ENCODE data around the gene CAVIN2.

- TF ChIP-seq POLR2AphosphoS5 (IDR thresholded peaks at IDR 0.05; ENCODE audit: low read depth, low read length) (no peak), TEAD4 (IDR thresholded peaks at IDR 0.05; ENCODE audit: borderline replicate concordance, insufficient read depth) (no peak), CTCF (IDR thresholded peaks at IDR 0.05) (no peak), GABPA (IDR thresholded peaks at IDR 0.05; ENCODE audit: low read depth) (no peak), RFX5 (IDR thresholded peaks at IDR 0.05; ENCODE audit: low read length) (no peak), EP300 (IDR thresholded peaks at IDR 0.05; ENCODE audit: borderline replicate concordance in 1 of 2, low read depth in 1 of 2, low read length in 1 of 2) (peak in 1 of 2 experiments; percentile 38; a peak in 1 of 4 replicates), GATA2 (CRISPR knock-in tag; IDR thresholded peaks at IDR 0.05) (no peak), RCOR1 (IDR thresholded peaks at IDR 0.05; ENCODE audit: low read length) (no peak), SIN3A (IDR thresholded peaks at IDR 0.05; ENCODE audit: borderline replicate concordance, low read depth, low read length) (no peak)
- TF ChIP-seq, protein P1, sequence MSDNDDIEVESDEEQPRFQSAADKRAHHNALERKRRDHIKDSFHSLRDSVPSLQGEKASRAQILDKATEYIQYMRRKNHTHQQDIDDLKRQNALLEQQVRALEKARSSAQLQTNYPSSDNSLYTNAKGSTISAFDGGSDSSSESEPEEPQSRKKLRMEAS (IDR thresholded peaks at IDR 0.05; ENCODE audit: low read depth), result no peak
- TF ChIP-seq, protein P2, sequence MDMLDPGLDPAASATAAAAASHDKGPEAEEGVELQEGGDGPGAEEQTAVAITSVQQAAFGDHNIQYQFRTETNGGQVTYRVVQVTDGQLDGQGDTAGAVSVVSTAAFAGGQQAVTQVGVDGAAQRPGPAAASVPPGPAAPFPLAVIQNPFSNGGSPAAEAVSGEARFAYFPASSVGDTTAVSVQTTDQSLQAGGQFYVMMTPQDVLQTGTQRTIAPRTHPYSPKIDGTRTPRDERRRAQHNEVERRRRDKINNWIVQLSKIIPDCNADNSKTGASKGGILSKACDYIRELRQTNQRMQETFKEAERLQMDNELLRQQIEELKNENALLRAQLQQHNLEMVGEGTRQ (IDR thresholded peaks at IDR 0.05; ENCODE audit: borderline replicate concordance, low read depth, low read length), result no peak
These were observed 31.8 kb upstream of the CAVIN2 start for GRCh38 chr2:191878548-191879279.

Measured in SK-N-SH (cell line).